ENCODE measurements around the gene ST3GAL6.

DNA sequence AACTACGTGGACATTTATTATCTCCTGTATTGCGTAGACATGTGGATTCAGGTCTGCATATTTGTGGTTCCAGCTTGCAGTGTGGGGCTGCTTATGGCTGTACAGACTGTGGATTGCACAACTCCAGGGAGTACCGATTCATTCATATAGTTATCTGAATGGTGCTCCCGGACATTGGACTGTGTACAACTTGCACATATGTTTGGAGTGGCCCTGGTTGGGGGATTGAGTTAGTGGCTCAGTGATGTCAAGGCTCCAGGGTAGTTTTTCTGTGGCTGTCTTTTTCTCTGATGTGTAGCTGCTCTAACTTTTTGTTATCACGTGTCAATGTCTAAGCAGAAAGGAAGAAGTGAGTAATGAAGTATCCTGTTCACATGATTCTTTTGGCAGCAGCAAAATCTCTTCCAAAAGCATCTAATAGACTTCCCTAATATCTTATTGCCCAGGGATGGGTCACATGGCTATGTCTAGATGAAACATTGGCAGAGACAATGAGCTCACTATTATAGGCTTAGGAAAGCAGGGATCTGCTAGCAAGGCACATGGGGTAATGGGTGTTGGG lies 15.8 kb downstream of the ST3GAL6 start:
- TF ChIP-seq, protein P1, sequence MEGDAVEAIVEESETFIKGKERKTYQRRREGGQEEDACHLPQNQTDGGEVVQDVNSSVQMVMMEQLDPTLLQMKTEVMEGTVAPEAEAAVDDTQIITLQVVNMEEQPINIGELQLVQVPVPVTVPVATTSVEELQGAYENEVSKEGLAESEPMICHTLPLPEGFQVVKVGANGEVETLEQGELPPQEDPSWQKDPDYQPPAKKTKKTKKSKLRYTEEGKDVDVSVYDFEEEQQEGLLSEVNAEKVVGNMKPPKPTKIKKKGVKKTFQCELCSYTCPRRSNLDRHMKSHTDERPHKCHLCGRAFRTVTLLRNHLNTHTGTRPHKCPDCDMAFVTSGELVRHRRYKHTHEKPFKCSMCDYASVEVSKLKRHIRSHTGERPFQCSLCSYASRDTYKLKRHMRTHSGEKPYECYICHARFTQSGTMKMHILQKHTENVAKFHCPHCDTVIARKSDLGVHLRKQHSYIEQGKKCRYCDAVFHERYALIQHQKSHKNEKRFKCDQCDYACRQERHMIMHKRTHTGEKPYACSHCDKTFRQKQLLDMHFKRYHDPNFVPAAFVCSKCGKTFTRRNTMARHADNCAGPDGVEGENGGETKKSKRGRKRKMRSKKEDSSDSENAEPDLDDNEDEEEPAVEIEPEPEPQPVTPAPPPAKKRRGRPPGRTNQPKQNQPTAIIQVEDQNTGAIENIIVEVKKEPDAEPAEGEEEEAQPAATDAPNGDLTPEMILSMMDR (IDR thresholded peaks at IDR 0.05 in 2 of 3, conservative IDR thresholded peaks at IDR 0.05 in 1 of 3; ENCODE audit: control insufficient read depth in 2 of 3, extremely low read depth in 1 of 3, insufficient read depth in 1 of 3, low read depth in 3 of 3, low read length in 3 of 3) = no peak
- TF ChIP-seq MXI1 (IDR thresholded peaks at IDR 0.05; ENCODE audit: low read depth, low read length) = no peak
- no peak for TF ChIP-seq TBL1XR1 (IDR thresholded peaks at IDR 0.05; ENCODE audit: low read depth, low read length)
- no peak for TF ChIP-seq ZNF274 (IDR thresholded peaks at IDR 0.05; ENCODE audit: insufficient read depth, insufficient read length)
- TF ChIP-seq, protein P2, sequence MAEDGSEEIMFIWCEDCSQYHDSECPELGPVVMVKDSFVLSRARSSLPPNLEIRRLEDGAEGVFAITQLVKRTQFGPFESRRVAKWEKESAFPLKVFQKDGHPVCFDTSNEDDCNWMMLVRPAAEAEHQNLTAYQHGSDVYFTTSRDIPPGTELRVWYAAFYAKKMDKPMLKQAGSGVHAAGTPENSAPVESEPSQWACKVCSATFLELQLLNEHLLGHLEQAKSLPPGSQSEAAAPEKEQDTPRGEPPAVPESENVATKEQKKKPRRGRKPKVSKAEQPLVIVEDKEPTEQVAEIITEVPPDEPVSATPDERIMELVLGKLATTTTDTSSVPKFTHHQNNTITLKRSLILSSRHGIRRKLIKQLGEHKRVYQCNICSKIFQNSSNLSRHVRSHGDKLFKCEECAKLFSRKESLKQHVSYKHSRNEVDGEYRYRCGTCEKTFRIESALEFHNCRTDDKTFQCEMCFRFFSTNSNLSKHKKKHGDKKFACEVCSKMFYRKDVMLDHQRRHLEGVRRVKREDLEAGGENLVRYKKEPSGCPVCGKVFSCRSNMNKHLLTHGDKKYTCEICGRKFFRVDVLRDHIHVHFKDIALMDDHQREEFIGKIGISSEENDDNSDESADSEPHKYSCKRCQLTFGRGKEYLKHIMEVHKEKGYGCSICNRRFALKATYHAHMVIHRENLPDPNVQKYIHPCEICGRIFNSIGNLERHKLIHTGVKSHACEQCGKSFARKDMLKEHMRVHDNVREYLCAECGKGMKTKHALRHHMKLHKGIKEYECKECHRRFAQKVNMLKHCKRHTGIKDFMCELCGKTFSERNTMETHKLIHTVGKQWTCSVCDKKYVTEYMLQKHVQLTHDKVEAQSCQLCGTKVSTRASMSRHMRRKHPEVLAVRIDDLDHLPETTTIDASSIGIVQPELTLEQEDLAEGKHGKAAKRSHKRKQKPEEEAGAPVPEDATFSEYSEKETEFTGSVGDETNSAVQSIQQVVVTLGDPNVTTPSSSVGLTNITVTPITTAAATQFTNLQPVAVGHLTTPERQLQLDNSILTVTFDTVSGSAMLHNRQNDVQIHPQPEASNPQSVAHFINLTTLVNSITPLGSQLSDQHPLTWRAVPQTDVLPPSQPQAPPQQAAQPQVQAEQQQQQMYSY (CRISPR knock-in tag; IDR thresholded peaks at IDR 0.05) = no peak
- TF ChIP-seq, protein P3, sequence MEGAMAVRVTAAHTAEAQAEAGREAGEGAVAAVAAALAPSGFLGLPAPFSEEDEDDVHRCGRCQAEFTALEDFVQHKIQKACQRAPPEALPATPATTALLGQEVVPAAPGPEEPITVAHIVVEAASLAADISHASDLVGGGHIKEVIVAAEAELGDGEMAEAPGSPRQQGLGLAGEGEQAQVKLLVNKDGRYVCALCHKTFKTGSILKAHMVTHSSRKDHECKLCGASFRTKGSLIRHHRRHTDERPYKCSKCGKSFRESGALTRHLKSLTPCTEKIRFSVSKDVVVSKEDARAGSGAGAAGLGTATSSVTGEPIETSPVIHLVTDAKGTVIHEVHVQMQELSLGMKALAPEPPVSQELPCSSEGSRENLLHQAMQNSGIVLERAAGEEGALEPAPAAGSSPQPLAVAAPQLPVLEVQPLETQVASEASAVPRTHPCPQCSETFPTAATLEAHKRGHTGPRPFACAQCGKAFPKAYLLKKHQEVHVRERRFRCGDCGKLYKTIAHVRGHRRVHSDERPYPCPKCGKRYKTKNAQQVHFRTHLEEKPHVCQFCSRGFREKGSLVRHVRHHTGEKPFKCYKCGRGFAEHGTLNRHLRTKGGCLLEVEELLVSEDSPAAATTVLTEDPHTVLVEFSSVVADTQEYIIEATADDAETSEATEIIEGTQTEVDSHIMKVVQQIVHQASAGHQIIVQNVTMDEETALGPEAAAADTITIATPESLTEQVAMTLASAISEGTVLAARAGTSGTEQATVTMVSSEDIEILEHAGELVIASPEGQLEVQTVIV (IDR thresholded peaks at IDR 0.05; ENCODE audit: borderline replicate concordance, partially characterized antibody) = no peak
- TF ChIP-seq POLR2A (IDR thresholded peaks at IDR 0.05; ENCODE audit: low read depth, low read length) = no peak
